Measurements from ENCODE around the gene MARVELD1. TPM values are rescaled to one million over a fixed set of nuclear protein-coding genes. Genes with fewer than 3 reads are reported as not detected.
"Not testable (repeated sequence)": the region's sequence is repeated elsewhere in the genome, so short reads cannot be mapped to it uniquely, and the experiment has no call there.

MARVELD1 gene
- total RNA-seq, 1 donor from 2014 or later: 18.2 TPM

DNA sequence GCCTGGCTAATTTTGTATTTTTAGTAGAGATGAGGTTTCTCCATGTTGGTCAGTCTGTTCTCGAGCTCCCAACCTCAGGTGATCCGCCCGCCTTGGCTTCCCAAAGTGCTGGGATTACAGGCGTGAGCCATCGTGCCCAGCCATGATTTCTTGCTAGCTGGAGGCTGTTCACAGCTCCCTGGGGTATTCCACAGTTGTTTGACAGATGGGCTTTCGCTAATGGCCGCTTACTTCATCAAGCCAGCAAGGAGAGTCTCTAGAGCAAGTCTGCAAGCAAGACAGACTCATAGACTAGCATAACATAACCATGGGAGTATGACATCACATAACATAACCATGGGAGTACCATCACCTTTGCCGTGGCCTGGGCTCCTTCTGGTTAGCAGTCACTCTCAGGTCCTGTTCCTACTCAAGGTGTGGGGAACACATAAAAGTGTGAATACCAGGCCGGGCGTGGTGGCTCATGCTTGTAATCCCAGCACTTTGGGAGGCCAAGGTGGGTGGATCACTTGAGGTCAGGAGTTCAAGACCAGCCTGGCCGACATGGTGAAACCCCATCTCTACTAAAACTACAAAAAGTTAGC is 15.4 kb upstream of the MARVELD1 start:
- not testable (repeated sequence) for DNase-seq

DNA sequence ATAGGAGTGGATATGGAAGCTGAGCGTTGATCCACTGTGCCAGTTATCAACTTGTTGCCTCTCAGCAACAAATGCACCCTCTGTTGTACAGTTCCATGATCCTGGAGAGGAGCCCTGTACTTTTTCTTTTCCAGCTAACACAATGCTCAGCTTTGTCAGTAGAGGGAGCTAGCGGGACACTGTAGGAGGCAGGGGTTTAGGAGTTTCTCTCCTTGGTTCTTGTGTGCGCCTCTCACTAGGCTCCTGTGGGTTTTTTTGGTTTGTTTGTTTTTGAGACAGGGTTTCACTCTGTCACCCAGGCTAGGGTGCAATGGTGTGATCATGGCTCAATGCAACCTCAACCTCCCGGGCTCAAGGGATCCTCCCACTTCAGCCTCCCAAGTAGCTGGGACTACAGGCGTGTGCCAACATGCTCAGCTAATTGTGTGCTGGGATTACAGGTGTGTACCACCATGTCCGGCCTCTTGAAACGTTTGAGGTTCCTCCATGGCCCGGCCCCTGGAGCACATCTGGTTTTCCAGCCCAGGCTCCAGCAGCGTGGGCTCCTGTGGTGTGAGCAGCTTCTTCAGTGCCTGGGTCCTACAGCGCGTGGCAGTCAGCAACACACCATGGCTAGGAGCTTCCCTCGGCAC is 12.0 kb upstream of the MARVELD1 start:
- peak; percentile 80 for DNase-seq

DNA sequence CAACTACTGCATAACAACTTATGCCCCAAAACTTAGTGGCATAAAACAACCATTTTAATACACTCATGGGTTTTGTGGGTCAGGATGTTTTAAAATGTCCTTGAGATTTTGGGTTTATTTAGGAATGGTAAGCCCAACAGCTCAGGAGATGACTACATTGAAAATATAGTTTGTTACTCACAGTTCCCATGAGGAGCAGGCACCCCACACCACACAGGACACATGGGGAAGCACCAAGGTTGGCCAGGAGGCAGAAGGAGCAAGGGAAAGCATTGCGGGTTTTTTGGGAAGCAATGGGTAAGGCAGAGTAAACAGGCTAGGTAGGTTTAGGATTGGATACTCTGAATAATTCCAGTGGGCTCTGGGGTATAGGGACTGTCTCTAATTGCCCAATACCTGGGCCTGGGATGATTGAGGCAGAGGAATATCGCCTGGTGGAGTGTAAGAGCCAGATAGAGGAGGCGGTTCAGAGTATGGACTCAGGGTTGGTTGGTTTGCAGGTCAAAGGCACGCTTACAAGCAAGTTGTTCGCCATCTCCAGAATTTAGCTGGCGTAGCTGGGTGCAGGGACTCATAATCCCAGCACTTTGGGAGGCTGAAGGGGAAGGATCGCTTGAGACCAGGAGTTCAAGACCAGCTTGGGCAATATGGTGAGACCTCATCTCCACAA is 10.0 kb upstream of the MARVELD1 start:
- no peak for DNase-seq

DNA sequence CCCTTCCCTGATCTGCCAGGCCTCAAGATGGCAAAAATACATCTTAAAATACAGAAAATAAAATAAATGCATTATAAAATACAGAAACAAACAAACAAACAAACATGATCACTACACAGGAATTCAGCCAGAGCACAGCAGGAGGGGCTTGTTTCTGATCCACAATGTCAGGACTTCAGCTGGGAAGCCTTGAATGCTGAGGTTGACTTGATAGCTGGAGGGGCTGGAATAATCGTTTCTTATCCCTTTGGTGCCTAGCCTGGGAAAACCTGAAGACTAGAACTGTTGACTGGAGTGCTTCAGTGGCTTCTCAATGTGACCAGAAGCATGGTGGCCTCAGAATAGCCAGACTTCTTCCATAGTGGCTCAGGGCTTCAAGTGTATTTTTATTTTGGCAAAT is 9.2 kb upstream of the MARVELD1 start:
- DNase-seq: no peak

DNA sequence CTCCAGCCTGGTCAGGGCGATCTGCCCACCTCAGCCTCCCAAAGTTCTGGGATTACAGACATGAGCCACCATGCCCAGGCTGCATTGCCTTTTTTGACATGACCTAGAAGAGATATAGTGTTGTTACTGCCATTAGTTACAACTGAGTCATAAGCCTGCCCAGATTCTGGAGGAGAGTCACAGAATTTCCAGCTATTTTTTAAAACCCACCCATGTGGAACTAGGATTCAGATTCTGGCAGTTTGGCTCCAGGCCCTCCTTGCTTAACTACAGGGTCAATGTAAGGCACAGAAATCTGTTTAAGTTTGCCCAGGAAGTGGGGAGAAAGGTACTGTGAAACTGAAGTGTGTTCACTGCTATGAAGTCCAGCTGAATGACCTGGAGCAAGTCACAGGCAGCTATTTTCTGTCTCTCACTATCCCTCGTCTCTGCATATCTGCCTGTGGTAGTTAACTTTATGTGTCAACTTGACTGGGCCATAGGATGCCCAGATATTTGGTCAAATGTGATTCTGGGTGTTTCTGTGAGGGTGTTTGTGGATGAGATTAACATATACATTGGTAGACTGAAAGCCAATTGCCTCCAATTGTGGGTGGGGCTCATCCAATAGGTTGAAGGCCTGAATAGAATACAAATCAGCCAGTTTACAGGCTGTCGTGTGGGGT is 8.4 kb upstream of the MARVELD1 start:
- no peak for DNase-seq

DNA sequence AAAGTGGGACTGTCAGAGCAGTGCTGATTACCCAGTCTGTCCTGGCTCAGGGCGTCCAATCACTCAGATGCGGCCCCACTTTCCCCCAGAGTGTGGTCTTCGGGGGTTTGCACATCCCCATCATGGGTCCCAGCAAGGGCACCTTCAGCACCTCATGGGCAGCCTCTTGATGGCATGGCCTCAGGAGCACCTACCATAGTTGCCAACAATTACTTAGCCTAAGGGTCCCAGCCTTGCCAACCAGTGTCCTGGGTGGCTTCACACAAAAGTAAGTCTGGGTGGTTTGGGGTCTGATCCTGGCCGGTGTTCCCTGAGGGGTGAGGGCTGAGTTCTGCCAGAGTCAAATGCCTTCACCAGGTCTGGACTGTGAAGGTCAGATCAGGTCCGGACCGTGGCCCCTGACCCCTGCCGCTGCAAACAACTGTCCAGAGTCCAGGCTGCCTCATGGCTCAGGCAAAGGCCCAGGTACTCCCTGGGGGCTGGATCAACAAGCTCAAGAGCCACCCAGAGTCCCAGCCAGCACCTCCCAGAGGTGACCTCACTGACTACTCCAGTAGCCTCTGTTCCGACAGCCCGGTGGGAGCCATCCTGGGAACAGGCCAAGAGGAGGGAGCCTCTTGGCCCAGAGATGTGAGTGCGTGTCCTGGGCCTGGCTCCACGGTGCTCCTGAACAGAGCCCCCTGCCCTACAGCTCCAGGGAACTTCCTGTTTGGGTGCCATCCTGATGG is 6.2 kb upstream of the MARVELD1 start:
- no peak for DNase-seq

DNA sequence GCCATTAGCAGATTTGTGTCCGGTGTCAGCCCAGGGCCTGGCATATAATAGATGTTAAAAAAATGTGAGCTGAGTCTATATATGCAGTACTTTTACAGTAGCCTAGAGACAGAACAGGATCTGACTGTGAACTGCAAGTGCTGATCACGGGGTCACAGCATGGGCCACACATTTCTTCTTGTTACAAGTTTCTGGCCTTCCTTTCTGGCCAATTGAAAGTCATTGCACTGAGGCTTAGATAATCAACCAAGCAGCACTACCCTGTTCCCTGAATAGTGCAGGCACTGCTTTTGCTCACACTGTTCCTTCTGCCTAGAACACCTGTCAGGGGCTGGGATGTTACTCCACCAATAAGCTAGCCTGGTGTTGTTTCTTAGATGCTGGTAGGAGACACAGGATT is 5.4 kb upstream of the MARVELD1 start:
- DNase-seq: no peak

DNA sequence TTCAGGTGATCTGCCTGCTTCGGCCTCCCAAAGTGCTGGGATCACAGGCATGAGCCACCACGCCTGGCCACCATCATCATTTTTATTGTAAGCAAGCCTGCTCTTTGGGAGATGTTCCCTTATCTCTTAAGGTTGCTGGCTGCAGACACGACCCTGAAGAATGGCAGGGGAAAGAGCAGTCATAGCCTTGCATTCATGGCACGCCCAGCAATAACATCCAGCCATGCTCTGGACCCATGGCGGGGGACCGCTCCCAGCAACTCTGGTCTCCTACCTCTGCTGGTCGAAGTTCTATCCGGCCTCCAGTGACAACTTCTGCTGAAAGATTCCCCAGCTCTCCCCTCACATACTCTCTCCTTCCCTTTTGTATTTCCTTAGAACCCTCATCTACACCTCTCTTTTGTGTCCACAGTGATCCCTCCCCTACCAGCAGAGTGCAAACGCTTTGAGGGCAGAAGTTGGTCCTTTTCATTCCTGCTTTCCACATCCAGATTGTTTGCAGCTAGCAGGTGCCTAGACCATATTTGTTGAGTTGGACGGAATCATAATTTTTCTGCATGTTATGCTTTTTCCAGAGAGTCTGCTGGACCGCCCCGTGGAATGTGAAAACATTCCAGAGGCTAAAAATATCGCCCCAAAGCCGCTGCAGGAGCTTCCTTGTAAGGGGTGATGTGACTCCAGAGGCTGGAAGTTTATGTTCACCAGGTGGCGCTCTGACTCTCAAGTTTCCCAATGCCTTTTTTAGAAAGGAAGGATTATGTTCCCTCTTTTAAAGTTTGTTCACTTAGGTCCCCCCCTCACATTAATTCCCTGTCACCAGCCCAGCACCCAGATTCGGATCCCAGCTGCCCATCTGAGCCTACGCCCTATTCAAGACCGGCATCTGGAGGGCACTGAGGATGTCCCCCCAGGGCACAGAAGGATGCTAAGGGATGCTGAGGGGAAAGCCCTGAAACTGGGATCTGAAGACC is 4.3 kb upstream of the MARVELD1 start:
- DNase-seq: peak; percentile 81

DNA sequence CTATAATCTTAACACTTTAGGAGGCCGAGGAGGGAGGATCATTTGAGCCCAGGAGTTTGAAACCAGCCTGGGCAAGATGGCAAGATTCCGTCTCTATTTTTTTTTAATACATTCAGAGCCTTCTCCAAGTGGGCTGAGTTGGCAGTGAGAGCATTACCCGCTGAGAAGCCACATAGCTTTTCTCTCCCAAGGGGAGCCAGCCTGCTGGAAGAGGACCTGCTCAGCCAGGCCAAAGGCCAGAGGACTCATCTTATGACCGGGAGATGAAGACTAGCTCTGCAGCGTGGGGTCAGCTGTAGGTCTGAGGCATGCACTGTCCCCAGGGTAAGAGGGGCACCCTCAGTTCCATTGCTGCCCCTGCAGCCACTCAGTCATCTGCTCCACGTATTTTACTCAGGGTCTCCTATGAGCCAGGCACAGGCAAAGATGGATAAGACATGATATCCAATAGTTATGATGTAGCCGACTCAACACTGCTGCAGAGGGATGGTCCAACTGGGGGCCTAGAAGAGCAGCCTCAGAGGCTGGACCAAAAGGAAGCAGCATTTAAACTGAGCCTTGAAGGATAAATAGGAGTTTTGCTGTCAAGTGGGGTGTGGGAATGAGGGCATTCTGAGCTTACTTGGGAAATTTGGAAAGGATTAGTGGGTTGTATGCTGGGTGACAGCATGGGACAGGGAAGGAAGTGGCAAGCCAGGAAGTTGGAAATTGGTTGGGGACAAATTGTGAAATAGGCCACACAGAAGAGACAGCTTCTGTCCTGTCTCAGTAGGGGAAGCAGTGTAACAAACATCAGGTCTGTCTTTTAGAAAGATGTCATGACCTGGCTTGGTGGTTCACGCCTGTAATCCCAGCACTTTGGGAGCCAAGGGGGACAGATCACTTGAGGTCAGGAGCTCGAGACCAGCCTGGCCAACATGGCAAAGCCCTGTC is 1.6 kb upstream of the MARVELD1 start:
- no peak for DNase-seq

DNA sequence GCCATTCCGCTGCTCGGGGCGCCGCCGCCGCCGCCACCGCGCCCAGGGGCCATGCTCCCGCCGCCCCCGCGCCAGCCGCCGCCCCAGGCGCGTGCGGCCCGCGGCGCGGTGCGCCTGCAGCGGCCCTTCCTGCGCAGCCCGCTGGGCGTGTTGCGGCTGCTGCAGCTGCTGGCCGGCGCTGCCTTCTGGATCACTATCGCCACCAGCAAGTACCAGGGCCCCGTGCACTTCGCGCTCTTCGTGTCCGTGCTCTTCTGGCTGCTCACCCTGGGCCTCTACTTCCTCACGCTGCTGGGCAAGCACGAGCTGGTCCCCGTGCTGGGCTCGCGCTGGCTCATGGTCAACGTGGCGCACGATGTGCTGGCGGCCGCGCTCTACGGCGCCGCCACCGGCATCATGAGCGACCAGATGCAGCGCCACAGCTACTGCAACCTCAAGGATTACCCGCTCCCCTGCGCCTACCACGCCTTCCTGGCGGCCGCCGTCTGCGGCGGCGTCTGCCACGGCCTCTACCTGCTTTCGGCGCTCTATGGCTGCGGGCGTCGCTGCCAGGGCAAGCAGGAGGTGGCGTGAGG is 383 bp downstream of the MARVELD1 start:
- peak; percentile 86 for DNase-seq

DNA sequence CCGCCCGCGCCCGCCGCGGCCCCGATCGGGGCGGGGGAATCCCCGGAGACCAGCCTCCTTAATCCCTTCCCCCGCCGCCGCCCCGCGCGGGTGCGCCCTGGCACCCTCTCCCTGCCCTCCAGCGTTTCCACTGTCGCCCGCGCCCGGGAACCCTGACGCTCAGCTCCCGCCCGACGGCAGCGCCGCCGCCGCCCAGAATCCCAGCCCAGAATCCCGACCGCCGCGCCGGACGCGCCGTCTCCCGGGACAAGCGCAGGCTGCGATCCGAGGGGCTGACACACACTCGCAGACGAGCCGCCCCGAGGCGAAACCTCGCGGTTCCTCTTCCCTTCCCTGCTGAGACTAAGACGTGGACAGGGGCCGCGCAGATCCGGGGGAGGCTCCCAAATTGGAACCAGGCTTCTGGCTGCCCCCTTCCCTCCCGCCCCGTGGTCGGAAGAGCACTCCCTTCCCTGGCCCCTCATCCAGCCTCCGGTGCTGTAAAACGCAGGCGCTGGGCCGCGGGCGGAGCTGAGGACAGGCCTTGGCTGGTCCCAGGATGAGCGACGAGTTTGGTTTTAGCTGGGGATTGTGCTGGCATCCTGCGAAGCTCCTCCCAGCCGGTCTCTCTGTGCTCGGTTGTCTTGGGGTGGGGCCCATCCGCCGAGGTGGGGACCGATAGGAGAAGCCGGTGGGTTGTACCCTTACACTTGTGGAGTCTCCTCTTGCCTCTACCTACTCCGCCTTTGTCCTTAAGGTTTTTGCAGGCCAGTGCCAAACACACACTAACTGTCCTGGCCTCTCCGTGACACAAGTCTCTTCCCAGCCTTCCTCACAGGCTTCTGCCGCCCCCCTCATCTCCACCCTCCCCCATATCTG is 1.1 kb downstream of the MARVELD1 start:
- peak; percentile 64 for DNase-seq

DNA sequence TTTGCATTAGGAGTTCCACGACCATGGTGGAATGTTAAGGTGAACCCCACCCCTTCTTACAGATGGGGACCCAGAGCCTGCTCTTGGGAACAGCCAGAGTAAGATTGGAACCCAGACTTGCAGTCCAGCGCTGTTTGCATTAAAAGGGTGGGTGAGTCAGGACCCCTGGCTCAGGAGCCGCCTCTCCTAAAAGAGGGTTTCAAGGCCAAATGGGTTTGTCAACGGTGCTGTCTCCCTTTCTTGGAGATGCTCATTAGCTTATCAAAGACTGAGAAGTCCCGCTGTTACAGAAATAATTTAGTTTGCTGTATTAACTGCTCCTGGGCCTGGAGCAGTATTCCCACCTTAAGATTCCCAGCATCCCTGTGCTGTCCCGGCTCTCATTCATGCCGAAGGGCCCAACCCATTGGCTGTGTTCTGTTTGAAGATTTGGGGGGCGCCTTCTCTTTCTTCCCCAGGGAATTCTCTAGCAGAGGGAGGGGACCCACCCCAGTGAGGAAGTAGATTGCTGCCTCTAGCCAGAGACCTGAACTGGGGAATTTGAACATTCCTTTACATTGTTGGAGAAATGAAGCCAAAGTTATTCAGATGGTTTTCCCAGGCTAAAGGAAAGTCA is 1.8 kb downstream of the MARVELD1 start:
- no peak for DNase-seq

DNA sequence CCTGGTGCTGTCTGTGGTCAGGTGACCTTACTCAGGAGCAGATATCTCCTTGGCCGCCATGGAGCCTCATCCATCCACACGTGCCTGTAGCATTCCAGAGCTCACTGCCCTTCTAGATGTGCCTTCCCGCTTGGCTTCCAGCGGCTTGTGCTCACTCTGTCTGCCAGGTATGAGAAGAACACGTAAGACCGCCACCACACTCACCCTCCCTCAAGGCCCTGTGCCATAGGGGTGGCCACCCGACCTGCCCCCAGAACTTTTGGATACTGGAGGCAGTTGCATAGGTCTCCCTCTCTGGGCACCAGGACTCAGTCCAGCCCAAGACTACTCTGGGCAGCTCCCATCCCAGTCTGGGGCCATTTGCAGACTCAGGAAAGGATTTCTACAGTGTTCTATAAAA is 4.1 kb downstream of the MARVELD1 start:
- DNase-seq: no peak

DNA sequence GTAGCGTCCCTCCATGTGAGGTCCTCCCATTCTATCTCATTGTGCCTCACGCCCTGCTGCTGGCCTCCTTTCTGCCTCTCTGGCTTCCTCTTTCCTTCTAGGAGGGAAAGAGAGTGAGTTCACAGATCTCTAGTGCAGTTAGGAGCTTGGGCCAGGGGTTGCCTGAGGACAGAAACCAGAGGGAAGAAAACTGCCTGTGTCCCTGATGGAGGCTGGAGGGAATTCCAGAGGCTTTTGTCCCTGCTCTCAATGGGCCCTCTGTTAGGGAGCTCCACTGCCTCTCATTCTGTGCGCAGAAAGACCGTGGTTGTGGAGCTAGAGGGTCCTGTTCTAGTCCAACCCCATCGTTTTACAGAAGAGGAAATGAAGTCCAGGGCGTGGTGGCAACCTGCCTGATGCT is 4.6 kb downstream of the MARVELD1 start:
- no peak for DNase-seq

DNA sequence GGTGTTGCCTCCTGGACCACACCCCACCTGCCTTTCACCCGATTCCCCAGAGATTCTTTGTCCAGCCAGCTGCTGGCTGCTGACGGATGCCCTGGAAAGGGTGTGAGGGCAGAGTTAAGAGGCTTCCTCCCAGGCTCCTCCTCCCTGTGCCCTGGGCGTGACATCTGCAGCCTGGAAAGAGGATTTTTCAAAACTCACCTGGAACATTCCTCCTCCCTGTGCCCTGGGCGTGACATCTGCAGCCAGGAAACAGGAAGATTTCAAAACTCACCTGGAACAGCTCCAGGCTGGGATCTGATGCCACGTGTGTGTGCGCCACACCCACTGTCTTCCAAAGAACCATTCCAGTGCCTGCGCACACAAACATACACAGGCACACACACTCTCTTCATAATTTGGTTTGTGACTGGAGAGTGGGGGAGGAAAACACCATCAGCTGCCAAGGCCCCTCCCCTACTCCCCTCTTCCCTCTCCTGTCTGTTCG is 5.2 kb downstream of the MARVELD1 start:
- no peak for DNase-seq

DNA sequence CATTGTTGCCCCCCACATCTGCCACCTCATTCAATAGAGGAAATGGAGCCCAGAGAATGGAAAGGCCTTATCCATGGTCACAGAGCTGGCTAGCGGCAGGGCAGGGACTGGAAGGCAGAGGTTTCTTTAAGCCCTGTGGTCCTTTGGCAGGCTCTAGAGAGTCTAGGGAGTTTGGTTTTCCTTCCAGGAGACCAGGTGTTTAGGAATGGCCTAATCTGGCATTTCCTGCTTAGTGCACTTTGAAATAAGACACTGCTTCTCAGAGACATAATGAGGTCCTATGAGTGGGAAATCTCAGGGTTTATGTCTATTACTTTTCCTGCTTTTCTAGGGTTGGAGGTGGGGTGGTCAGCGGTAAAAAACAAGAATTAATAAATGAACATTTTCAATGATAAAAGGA is 6.1 kb downstream of the MARVELD1 start:
- no peak for DNase-seq

DNA sequence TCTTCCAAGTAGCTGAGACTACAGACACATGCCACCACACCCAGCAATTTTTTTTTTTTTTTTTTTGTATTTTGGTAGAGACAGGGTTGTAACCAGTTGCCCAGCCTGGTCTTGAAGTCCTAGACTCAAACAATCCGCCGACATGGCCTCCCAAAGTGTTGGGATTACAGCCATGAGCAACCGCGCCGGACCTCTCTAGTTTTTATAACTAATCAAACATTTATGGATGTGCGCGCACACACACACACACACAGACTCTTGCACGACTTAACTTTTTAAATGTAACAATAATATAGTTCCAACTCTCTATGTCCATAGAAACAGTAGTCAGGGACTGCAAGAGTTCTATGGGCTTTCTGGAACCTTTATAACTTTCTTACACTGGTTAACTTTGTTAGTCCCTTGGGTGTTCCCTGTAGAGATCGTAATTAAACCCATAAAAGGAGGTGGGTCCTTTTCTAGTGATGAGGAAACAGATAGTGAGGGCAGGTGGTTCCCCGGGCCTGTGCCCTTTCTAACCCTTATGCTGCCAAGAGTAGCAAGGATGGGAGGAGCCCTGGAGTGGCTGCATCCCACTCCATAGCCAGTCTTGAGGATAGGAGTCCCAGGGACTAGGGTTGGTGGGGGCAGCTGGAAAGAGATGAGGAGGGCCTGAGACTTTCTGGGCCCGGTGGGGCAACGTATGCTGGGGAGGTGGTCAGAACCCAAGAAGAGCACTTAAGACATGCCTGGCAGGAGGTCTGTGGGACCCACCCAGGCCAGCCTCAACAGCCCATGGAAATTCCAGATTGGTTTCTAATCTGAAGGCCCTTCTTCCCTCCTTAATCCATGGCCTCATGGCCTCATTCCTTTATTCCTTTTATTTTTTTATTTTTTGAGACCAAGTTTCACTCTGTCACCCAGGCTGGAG is 8.6 kb downstream of the MARVELD1 start:
- no peak for DNase-seq

DNA sequence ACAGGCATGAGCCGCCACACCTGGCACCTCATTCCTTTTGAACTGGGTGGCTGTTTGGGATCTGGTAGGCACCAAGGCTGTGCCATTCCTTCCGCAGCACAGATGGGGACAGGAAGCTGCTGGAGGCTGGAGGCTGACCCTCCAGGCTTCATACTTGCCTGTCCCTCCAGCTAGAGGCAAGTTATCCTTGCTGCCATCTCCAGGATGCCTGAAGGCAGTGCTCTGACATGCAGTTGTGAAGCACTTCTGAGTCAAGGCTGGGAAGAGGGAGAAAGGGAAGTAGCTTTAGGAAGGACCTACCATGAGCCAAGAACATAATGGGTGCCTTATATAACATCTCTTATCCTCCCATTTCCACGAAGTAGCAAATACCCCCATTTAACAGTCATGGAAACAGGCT is 9.5 kb downstream of the MARVELD1 start:
- DNase-seq: no peak
